ENCODE measurements around the gene HTRA1. TPM values are rescaled to one million over a fixed set of nuclear protein-coding genes. Genes with fewer than 3 reads are reported as not detected.

The HTRA1 gene
- total and polyA plus RNA-seq, 9 of the 15 experiments (the other 6 are each of a cell fraction or from before 2014, with no cell fraction given) = 0.06 to 0.16 (median 0.13) TPM; not detected in 5

GRCh38 chr10:122484276-122485060, 23.1 kb downstream of the HTRA1 start:
- Histone ChIP-seq H2AFZ (ENCODE audit: low read depth, low read length) (no peak overlapping the region), H3K9me1 (ENCODE audit: control insufficient read depth, insufficient read depth, low read length) (no peaks in the 10 kb centered on the region), H3K36me3 (ENCODE audit: control insufficient read depth, insufficient read depth, low read length) (no peaks in the 10 kb centered on the region), H3K9me3 (replicated peaks; ENCODE audit: control insufficient read depth, insufficient read depth, low read depth, low read length) (no peaks in the 10 kb centered on the region), H4K20me1 (replicated peaks; ENCODE audit: control insufficient read depth, insufficient read depth, low read length) (no peaks in the 10 kb centered on the region), H3K27ac (ENCODE audit: extremely low read depth, low read depth, low read length) (no peak overlapping the region), H3K9ac (ENCODE audit: insufficient read depth in 1 of 2, low read depth in 2 of 2, low read length in 2 of 2) (no peak overlapping the region), H3K4me1 (replicated peaks in 1 of 2; ENCODE audit: control insufficient read depth in 2 of 2, insufficient read depth in 2 of 2, low read length in 2 of 2) (no peaks in the 10 kb centered on the region), H3K4me2 (ENCODE audit: insufficient read depth, low read length) (no peak overlapping the region), H3K4me3 (no peak overlapping the region), H3K79me2 (ENCODE audit: control insufficient read depth, insufficient read depth, low read length) (no peaks in the 10 kb centered on the region), H3K27me3 (ENCODE audit: control insufficient read depth in 2 of 2, insufficient read depth in 2 of 2, low read length in 2 of 2) (peaks cover 0 to 26% of the 10 kb centered on the region in 2 experiments; a peak in 2 of 5 replicates)
- no peak for FAIRE-seq
- no peak for TF ChIP-seq ZNF766 (CRISPR knock-in tag; conservative IDR thresholded peaks at IDR 0.05)
- no peak for TF ChIP-seq KLF6 (CRISPR knock-in tag; IDR thresholded peaks at IDR 0.05; ENCODE audit: borderline replicate concordance)
- no peak for TF ChIP-seq HSF4 (CRISPR knock-in tag; IDR thresholded peaks at IDR 0.05; ENCODE audit: borderline replicate concordance)
- no peak for TF ChIP-seq NUFIP1 (IDR thresholded peaks at IDR 0.05; ENCODE audit: partially characterized antibody)
- no peak for TF ChIP-seq SRSF7 (optimal IDR thresholded peaks at IDR 0.05; ENCODE audit: low read depth, low read length)
- no peak for TF ChIP-seq SNIP1 (IDR thresholded peaks at IDR 0.05; ENCODE audit: low read depth)
- no peak for TF ChIP-seq ZBTB43 (CRISPR knock-in tag; IDR thresholded peaks at IDR 0.05)
- ChIA-PET CTCF (ENCODE audit: low intra/inter-chr PET ratio) (no interaction called here), POLR2A (no interaction called here)
- no TSS peak for BruUV-seq (replicated peaks)
- DNase-seq (ENCODE audit: extremely low read depth in 1 of 4, low spot score in 3 of 4) = no peak
- in situ Hi-C loops (cut with MboI) = no loop called here
- intact Hi-C loops (cut with micrococcal nuclease) = no loop called here
- 0% methylated on average over 8 of the region's 11 CpGs for WGBS (ENCODE audit: insufficient coverage, low coverage, missing lambda C conversion rate)
- ATAC-seq = no peak

Data from K562 (cell line).